Activated naive CD4-positive, alpha-beta T cell treated with anti-CD3 and anti-CD28 coated beads, Interleukin-2, amount 10 ng/mL, durations not matched to agents 7 days and 5 days (primary cell): ENCODE results near the gene TUBGCP6.

ENCODE experiments used
- CTCF ChIA-PET: fragments of 350-600 bp; sonication (Branson Sonifier 250); formaldehyde crosslinking; loops from one replicate; lab custom pipeline; 2021; ENCODE audit warnings: antibody characterized with exemption; lab: Charles Lee
- DNase-seq: peaks from one replicate; pipeline ENCODE4 v3.0.0-alpha.2; 2020
- H3K27ac Mint-ChIP-seq: one replicate; pipeline ENCODE4 v1.8.0; 2021; ENCODE audit warnings: mild to moderate bottlenecking, moderate library complexity, mixed read lengths
- H3K27me3 Mint-ChIP-seq: one replicate; pipeline ENCODE4 v1.8.0; 2021; ENCODE audit warnings: mild to moderate bottlenecking, mixed read lengths
- H3K36me3 Mint-ChIP-seq: one replicate; pipeline ENCODE4 v1.8.0; 2021; ENCODE audit warnings: mixed read lengths
- H3K4me1 Mint-ChIP-seq: one replicate; pipeline ENCODE4 v1.8.0; 2021; ENCODE audit warnings: mixed read lengths
- H3K4me3 Mint-ChIP-seq: one replicate; pipeline ENCODE4 v1.8.0; 2021; ENCODE audit warnings: mild to moderate bottlenecking, moderate library complexity, mixed read lengths
- H3K9me3 Mint-ChIP-seq: one replicate; pipeline ENCODE4 v1.8.0; 2021; ENCODE audit warnings: mixed read lengths

TUBGCP6 gene, protein sequence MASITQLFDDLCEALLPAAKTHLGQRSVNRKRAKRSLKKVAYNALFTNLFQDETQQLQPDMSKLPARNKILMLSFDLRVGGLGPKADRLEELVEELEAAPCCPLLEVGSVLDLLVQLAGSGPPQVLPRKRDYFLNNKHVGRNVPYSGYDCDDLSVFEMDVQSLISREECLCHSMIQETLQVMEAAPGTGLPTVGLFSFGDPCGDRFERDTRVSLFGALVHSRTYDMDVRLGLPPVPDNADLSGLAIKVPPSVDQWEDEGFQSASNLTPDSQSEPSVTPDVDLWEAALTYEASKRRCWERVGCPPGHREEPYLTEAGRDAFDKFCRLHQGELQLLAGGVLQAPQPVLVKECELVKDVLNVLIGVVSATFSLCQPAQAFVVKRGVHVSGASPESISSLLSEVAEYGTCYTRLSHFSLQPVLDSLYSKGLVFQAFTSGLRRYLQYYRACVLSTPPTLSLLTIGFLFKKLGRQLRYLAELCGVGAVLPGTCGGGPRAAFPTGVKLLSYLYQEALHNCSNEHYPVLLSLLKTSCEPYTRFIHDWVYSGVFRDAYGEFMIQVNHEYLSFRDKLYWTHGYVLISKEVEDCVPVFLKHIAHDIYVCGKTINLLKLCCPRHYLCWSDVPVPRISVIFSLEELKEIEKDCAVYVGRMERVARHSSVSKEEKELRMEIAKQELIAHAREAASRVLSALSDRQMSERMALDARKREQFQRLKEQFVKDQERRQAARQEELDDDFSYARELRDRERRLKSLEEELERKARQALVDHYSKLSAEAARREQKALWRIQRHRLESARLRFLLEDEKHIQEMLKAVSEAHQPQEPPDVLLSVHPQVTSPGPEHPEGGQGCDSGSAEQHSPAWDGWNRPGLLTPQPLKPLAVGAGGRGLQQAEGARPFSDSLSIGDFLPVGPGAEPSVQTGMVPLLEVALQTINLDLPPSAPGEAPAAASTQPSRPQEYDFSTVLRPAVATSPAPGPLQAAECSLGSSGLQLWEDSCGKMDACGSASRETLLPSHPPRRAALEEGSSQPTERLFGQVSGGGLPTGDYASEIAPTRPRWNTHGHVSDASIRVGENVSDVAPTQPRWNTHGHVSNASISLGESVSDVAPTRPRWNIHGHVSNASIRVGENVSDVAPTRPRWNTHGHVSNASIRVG (N-terminal part only)

DNA sequence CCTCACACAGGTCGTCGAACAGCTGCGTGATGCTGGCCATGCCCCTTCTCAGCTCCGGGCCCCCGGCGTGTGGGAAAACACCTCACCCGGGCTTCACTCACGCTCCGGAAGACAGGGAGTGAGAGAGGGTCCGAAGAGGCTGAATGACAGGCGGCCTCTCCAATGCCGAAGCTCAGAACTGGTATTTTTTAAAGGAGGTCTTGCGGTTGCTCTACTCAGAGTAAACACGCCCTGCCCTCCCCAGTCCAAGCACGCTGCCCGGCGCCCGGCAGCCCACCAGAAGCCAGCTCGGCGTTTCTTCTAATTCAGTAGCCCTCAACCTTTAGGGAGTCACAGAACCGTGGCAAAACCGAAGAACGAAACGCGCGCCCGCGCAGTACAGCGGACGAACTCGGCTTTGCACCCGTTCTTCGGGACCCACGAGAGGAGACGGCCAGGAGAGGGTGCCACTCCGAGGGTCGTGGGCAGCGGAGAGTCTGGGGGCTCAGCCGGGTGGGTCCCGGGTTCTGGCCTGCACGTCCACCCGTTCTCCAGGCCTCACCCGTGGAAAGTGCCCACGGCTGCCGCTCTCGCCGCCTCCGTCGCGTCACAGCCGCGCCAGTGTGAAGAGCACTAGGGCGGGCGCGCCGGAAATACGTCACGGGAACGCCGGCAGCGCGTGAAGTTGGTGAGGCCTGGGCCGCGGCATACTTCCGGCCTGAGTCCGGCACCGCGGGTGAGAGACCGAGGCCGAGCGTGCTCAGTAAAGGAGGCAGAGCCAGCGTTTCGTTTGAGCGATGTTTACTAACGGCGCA lies at the start of gene TUBGCP6:
TUBGCP6 (minus strand) TSS at position 604 of the 794 bp plus-strand sequence; CDS start at position 40, 564 bp downstream.
- Mint-ChIP-seq H3K27ac (peak within 1 kb of the TSS; percentile 98), H3K9me3 (no peaks in the 10 kb centered on the region), H3K27me3 (no peaks in the 10 kb centered on the region), H3K4me1 (peaks cover 53% of the 10 kb centered on the region), H3K36me3 (peaks cover 21% of the 10 kb centered on the region), H3K4me3 (peak within 1 kb of the TSS; percentile 97)
- peak; percentile 95 for DNase-seq
- CTCF ChIA-PET = interaction anchor here (1.0 to 2.9 kb wide), 4 partner anchors 9 to 376 kb away, joined by 3 to 15 read pairs (median 4); no protein-coding TSS in a partner anchor

DNA sequence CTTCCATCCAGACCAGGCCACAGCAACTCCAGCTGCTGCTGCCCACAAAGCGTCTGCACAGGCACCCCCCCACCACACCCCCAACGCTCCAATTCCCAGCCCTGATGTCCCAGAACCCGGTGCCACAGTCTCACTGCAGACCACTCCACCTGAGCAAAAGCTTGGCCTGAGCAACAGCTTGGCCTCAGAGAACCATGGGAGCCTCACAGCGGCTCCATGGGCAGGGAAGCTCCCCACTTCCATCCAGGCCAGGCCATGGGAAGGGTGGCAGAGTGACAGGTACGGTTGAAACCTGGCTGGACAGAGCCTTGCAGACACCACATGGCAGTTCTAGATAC lies 49.5 kb upstream of the TUBGCP6 start:
- Mint-ChIP-seq H3K4me1 (peaks cover 22% of the 10 kb centered on the region), H3K4me3 (no peak overlapping the region), H3K36me3 (peaks cover 4% of the 10 kb centered on the region), H3K27me3 (peaks cover 73% of the 10 kb centered on the region), H3K27ac (no peak overlapping the region), H3K9me3 (no peaks in the 10 kb centered on the region)
- DNase-seq = no peak
- CTCF ChIA-PET = interaction anchor here (1.2 to 2.1 kb wide), 2 partner anchors 18 to 34 kb away, joined by 3 to 7 read pairs; no protein-coding TSS in a partner anchor

DNA sequence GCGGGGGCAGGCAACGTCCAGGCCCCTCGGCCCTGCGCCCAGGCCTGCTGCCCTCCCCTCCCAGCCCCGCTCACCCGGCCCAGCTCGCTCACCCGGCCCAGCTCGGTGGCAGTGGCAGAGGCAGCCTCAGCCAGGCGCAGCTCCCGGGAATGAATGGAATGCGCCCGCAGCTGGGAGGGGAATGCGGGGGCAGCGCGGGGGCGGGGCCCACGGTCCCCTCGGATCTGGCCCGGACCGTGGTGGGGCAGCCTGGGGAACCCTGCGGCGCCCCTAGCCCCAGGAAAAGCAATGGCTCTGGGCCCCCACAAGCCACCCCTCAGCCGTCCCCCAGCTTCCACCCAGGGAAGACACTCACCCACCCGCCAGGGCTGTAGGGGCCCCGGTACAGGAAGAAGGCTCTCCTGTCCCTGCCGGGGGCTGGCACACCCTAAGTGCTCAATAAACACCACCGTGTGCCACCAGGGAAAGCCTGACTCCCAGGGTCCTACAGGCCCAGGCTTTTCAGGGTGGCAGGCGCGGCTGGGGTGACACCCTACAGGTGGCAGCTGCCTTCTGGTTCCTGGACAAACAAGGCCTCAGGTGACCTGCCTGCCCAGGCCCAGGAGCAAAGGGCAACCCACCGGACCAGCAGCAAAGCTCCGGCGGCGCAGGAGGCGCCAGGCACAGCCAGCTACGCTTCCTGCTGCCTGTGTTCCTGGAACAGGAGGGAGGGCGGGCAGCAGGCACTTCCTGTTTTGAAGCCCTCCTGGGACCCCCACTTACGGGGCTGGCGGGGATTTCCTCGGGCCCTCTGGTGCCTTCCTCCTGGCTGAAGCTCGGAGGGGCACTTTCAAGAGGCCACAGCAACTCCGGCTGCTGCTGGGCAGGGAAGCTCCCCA lies 48.9 kb upstream of the TUBGCP6 start:
- H3K27me3 Mint-ChIP-seq = peaks cover 67% of the 10 kb centered on the region
- H3K4me1 Mint-ChIP-seq = peaks cover 22% of the 10 kb centered on the region
- H3K9me3 Mint-ChIP-seq = no peaks in the 10 kb centered on the region
- peak overlapping the region; percentile 54 for H3K4me3 Mint-ChIP-seq
- CTCF ChIA-PET = interaction anchor here (1.2 to 2.1 kb wide), 2 partner anchors 17 to 34 kb away, joined by 3 to 7 read pairs; no protein-coding TSS in a partner anchor
- peak; percentile 28 for DNase-seq
- H3K27ac Mint-ChIP-seq = no peak overlapping the region
- peaks cover 4% of the 10 kb centered on the region for H3K36me3 Mint-ChIP-seq

DNA sequence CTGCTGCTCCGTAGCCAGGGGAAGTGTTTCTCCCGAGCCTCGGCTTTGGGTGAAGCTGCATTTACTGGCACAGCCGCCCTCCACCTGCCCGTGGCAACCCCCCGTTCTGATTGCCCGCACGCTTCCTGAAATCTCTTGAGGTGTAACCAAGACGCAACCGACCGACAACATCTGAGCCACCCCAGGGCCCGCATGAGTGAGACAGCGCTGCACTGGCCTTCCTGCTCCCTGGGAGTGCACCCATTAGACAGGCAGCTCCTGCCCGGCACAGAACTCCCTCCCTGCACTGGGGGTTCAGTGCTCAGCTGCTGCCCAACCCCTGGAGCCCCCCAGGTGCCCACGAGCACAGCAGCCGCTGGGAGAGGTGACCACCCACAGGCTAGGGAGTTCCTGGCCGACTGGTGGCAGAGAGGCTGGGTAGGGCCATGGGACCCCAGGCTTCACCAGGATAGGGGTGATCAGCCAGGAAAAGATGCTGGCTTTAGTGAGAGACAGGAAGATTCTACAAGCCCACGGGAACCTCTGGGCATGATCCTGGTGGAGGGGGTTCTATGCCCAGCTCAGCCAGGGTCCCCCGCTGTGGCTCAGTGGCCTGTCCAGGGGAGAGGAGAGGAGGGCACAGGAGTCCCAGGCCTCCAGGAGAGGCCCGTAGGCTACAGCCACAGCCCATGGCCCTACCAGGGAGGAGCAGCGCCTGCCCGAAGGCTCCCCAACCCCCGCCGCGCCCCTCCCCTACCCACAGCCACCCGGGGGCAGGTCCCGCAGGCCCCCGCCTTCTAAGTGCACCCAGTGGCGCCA lies 48.0 kb upstream of the TUBGCP6 start:
- peak overlapping the region; percentile 59 for H3K4me3 Mint-ChIP-seq
- H3K27me3 Mint-ChIP-seq = peaks cover 59% of the 10 kb centered on the region
- peaks cover 22% of the 10 kb centered on the region for H3K4me1 Mint-ChIP-seq
- CTCF ChIA-PET = interaction anchor here (0.7 to 2.1 kb wide), 2 partner anchors 16 to 17 kb away, joined by 3 to 7 read pairs; no protein-coding TSS in a partner anchor
- H3K9me3 Mint-ChIP-seq = no peaks in the 10 kb centered on the region
- H3K36me3 Mint-ChIP-seq = peaks cover 4% of the 10 kb centered on the region
- DNase-seq = peak; percentile 46
- H3K27ac Mint-ChIP-seq = peak overlapping the region; percentile 6

DNA sequence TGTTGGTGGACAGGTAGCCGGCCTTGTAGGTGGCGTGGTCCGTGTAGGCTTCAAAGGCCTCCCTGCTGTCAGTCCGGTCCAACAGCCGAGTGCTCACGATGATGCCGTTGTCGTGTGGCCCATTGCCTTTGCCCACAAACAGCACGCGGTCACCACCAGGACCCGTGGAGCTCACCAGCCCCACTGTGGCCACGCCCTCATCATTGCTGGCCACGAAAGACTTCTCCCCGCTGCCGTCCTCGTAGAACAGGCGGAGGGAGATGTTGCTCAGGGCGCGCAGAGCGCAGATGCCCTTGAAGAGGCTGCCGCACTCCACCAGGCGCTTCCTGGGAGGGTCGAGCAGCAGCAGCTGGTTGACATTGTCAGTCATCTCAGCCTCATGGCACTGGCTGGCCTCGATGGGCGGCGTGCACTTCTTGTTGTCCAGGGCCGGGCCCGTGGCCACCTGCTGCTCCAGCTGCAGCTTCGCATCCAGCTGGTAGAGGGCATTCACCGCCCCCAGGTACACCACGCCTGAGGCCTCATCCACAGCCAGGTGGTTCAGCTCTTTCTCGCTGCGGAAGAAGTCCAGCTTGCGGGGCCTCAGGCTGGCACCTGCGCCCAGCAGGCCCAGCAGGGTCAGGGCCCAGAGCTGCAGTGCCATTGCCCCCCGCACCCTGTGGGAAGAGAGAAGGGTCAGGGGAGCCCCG lies 45.3 kb upstream of the TUBGCP6 start:
- Mint-ChIP-seq H3K27me3 (peaks cover 46% of the 10 kb centered on the region), H3K4me1 (peaks cover 22% of the 10 kb centered on the region), H3K9me3 (no peaks in the 10 kb centered on the region), H3K27ac (no peak overlapping the region), H3K4me3 (no peak overlapping the region), H3K36me3 (peaks cover 4% of the 10 kb centered on the region)
- CTCF ChIA-PET = no interaction called here
- DNase-seq = no peak

DNA sequence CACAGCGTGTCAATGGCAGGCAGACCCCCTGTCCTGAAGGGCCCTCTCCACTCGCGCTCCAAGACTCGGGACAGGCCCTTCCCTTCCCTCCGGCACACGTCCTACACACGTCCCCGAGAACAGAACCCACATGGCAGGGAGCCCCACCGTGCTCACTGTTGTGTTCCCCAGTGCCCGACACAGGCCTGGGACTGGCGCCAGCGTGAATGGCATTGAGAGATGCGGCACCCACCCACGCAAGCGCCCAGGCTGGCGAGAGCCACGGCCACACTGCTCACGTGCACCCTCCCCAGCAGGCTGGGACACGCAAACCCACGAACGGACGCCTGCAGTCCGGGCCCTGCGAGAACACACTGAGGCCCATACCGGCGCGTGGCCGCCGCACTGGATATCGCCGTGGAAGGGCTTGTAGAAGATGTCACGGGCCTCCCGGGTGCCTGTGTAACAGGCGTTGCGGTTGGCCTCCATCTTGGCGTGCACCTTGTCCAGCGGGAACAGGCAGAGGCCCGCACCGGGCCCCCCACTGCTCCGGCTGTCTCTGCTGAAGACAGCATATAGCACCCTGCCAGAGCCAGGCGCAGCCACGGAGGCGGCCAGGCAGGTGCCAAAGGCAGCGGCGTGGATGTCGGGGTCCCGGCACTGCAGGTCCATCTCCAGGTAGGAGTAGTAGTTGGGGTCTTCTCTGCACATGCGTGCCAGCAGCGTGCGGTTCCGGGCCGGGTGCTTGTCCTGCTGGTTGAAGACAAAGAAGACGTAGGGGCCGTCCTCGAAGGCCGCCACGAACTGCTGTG lies 44.5 kb upstream of the TUBGCP6 start:
- DNase-seq = no peak
- Mint-ChIP-seq H3K4me1 (peaks cover 21% of the 10 kb centered on the region), H3K9me3 (no peaks in the 10 kb centered on the region), H3K27ac (no peak overlapping the region), H3K36me3 (peaks cover 4% of the 10 kb centered on the region), H3K4me3 (no peak overlapping the region), H3K27me3 (peaks cover 39% of the 10 kb centered on the region)
- CTCF ChIA-PET = no interaction called here

DNA sequence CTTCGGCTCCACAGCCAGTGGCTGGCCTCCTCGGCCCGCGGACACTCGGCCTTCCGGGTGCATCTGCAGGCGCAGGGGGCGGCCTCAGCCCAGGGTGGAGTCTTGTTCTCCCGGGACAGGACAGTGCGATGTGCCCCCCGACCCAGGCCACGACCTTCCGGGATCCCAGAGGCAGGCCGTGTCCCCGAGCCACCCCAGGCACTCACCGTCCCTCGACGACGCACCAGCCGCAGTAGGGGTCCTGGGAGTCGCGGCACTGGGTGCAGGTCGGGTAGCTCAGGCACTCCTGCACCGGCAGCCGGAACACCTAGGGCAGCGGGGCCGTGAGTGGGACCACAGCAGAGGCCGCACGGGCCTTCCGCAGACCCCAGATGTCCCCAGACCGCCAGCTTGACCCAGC lies 42.9 kb upstream of the TUBGCP6 start:
- Mint-ChIP-seq H3K27ac (no peak overlapping the region), H3K36me3 (peaks cover 2% of the 10 kb centered on the region), H3K27me3 (peaks cover 25% of the 10 kb centered on the region), H3K4me3 (no peak overlapping the region), H3K4me1 (peaks cover 11% of the 10 kb centered on the region), H3K9me3 (no peaks in the 10 kb centered on the region)
- CTCF ChIA-PET = no interaction called here
- DNase-seq = no peak

DNA sequence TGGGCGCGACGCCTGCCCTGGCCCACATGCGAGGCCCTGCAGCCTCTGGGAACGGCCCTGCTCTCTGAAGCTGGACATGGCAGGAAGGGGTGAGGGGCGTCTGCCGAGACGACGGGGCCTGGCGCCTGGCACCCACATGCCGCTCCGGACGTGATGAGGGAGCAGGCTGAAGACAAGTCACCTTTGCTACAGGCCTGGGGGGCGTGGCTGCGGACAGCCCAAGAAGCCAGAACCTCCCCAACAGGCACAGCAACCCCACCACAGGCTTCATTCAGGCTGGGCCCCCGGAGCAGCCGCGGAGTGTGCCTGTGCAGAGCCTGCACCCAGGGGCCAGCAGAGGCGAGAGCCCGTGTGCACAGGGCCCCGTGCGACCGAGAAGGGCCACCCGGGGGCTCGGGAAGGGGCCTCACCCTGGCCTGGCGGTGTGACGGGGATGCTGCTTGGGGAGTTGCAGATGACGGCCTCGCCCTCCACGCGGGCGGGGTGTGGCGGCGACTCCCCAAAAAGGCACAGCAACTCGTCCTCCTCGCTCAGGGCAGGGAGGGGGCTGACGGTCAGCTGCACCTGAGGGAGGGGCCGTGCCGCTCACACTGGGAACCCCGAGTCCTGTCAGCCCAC lies 42.0 kb upstream of the TUBGCP6 start:
- H3K9me3 Mint-ChIP-seq = no peaks in the 10 kb centered on the region
- H3K4me3 Mint-ChIP-seq = no peak overlapping the region
- CTCF ChIA-PET = no interaction called here
- H3K27me3 Mint-ChIP-seq = peaks cover 16% of the 10 kb centered on the region
- no peaks in the 10 kb centered on the region for H3K36me3 Mint-ChIP-seq
- no peak for DNase-seq
- H3K4me1 Mint-ChIP-seq = peaks cover 2% of the 10 kb centered on the region
- H3K27ac Mint-ChIP-seq = no peak overlapping the region

DNA sequence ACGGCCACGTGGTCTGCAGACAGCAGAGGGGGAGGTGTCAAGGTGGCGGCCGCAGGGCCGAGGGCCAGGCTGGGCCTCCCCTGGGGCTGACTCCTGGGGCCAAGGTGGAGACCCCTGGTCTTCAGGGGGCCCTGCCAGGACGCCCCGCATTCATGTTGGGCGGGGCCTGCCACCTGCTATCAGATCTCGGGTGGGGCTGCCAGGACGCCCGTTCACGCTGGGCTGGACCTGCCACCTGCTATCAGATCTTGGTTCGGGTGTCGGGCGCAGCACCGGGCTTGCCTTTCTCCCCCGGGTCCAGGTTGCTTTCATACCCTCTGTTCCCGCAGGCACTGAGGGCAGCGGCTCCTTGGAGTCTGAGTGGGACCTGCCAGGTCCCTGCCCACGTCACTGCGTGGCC lies 41.5 kb upstream of the TUBGCP6 start:
- Mint-ChIP-seq H3K27ac (no peak overlapping the region), H3K27me3 (peaks cover 11% of the 10 kb centered on the region), H3K4me3 (no peak overlapping the region), H3K4me1 (no peaks in the 10 kb centered on the region), H3K36me3 (no peaks in the 10 kb centered on the region), H3K9me3 (no peaks in the 10 kb centered on the region)
- CTCF ChIA-PET = no interaction called here
- DNase-seq = no peak

DNA sequence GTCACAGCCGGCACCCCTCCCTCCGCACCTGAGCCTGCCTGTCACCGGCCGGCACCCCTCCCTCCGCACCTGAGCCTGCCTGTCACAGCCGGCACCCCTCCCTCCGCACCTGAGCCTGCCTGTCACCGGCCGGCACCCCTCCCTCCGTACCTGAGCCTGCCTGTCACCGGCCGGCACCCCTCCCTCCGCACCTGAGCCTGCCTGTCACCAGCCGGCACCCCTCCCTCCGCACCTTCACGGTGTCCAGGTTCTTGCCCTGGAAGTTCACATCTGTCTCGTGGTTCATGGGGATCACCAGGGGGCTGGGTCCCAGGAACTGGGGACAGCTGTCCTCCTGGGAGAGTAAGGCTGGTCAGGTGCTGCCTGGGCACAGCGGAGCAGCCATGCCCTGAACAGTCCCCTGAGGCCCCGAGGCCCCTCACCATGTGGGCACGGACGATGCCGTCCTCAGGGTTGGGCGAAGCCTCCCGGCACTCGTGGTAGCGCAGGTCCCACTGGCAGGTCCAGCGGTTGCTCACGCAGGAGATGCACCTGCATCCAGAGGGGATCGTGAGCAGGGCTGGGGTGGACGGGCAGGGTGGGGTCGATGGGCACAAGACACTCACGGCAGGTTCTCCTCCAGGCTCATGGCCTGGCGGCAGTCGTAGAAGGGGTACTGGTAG lies 40.9 kb upstream of the TUBGCP6 start:
- Mint-ChIP-seq H3K36me3 (no peaks in the 10 kb centered on the region), H3K27ac (no peak overlapping the region), H3K4me1 (no peaks in the 10 kb centered on the region), H3K4me3 (no peak overlapping the region), H3K27me3 (peaks cover 6% of the 10 kb centered on the region), H3K9me3 (no peaks in the 10 kb centered on the region)
- CTCF ChIA-PET = no interaction called here
- no peak for DNase-seq
